Left ventricle myocardium inferior (tissue), 1 donor: ENCODE results near the gene GRIP2. TPM values are rescaled to one million over a fixed set of nuclear protein-coding genes. Genes with fewer than 3 reads are reported as not detected.

ENCODE experiments used
- DNase-seq: peaks from one replicate; pipeline ENCODE4 v3.0.0-alpha.2; 2020
- H3K27ac ChIP-seq: fragments of 200-600 bp; replicated peaks from 2 replicates; pipeline ENCODE4 v1.8.0; 2021
- H3K27me3 ChIP-seq: fragments of 200-600 bp; 2 replicates; pipeline ENCODE4 v1.8.0; 2021; ENCODE audit warnings: low read depth
- H3K36me3 ChIP-seq: fragments of 200-600 bp; 2 replicates; pipeline ENCODE4 v1.8.0; 2021
- H3K4me1 ChIP-seq: fragments of 200-600 bp; 2 replicates; pipeline ENCODE4 v1.8.0; 2021
- H3K4me3 ChIP-seq: fragments of 200-600 bp; 2 replicates; pipeline ENCODE4 v1.8.0; 2021; ENCODE audit warnings: mild to moderate bottlenecking, moderate library complexity
- H3K9me3 ChIP-seq: fragments of 200-600 bp; replicated peaks from 2 replicates; pipeline ENCODE4 v1.8.0; 2021
- CTCF ChIP-seq: fragments of 200-600 bp; IDR thresholded peaks from 2 replicates; pipeline ENCODE4 v1.8.0; 2021; ENCODE audit warnings: antibody characterized with exemption, mild to moderate bottlenecking, borderline replicate concordance
- intact Hi-C: fragments of 100-400 bp; cut with micrococcal nuclease; formaldehyde crosslinking; loops from one replicate; pipeline ENCODE4 v1.11.0; 2022
- total RNA-seq: library from RNA; stranded (reverse); fragmentation: NEBNext Ultra II Directional; extraction: Animal tissue kit (Norgen Biotek cat#: 25700); gene quantifications from one replicate; pipeline ENCODE4 v1.2.1, GENCODE V29; 2021
- donor health status: DM: no; HTN: yes; CAD: no; lungs with severe emphysema.

Gene GRIP2
- total RNA-seq, 1 donor from 2014 or later, result 59.1 TPM

DNA sequence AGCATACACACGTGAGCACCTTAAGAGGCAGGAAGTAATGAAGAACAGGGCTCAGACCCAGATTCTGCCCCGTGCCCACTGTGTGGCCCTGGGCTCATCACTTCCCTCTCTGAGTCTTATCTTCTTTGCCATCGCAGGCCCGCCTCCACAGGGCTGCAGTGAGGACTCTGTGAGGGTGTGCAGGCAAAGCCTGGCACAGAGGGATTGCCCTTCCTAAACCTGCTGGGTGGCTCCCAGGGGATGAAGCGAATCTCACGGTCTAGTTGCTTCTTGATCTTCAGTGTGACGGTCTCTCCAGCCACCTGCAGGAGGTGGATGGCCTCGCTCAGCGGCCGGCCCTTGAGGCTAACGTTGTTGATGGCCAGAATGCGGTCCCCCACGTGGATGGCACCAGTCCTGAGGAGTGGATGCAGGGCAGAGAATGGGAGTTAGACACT, 32.8 kb downstream of the GRIP2 start:
- DNase-seq, result no peak
- Histone ChIP-seq H3K9me3 (peaks cover 11% of the 10 kb centered on the region), H3K4me1 (peaks cover 8% of the 10 kb centered on the region), H3K36me3 (peaks cover 29% of the 10 kb centered on the region), H3K27ac (no peak overlapping the region), H3K27me3 (no peaks in the 10 kb centered on the region), H3K4me3 (no peak overlapping the region)
- intact Hi-C loops, result no loop called here
- no peak for TF ChIP-seq CTCF

DNA sequence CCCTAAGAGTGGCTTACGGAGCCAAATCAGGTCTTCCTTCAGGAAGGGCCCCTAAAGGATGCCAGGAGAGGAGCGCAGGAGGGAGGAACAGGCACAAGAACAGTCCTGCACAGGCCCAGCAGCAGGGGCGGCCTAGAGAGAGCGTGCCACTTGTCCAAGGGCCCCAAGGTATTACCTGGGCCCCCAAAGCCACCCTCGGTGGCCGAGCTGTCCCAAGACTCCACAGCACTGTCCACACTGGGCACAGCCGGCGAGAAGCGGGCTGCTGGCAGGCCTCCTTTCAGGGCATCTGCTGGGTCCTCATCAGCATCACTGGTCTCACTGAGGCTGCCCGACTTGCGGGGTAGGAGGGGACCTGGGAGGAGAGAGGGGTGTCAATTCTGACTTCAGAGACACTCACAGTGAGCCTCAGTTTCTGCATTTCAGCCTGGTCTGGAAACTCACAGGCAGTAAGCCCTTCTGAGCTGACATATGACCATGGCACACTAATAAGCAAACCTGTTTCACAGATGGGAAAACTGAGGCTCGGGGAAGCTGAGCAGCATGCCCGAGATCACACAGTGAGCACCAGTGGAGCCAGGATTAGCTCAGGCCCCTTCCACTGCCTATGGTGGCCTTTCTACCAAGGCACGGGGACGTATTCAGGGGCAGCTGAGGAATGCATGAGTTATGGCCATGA, 33.4 kb downstream of the GRIP2 start:
- TF ChIP-seq CTCF, result no peak
- Histone ChIP-seq H3K4me3 (no peak overlapping the region), H3K9me3 (peaks cover 16% of the 10 kb centered on the region), H3K27ac (no peak overlapping the region), H3K27me3 (no peaks in the 10 kb centered on the region), H3K4me1 (peaks cover 8% of the 10 kb centered on the region), H3K36me3 (peaks cover 32% of the 10 kb centered on the region)
- intact Hi-C loops, result no loop called here
- DNase-seq, result no peak

DNA sequence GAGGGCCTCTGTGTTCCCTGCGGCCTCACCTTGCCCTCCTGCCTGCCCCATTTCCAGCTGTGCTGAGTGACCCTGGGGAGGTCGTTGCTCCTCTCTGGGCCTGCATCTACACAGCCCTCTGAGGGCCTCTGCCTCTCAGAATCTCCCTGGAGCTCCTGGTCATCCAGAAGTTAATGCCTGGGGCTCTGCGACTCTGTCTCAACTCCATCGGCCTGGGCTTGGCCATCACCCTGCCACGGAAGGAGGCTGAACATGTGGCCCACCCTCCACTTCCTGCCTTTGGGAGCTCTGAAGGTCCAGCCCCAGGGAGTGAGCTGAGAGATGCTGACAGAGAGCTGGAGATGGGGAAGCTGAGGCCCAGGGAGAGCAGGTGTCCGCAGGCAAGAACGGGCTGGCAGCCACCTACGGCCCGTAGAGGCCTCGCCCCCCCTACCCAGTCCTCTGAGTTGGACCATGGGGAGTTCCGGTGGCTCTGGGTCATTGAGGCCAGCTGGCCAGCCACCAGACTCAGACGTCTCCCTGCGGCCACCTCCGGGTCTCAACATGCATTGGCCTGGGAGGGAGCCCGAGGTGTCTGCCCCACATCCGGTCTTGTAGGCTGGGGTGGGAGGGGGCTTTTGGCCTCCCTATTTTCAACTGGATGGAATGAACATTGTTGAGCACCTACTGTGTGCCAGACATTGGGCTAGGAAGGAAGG, 34.2 kb downstream of the GRIP2 start:
- Histone ChIP-seq H3K4me1 (peaks cover 8% of the 10 kb centered on the region), H3K4me3 (no peak overlapping the region), H3K27me3 (no peaks in the 10 kb centered on the region), H3K36me3 (peaks cover 32% of the 10 kb centered on the region), H3K27ac (no peak overlapping the region), H3K9me3 (peaks cover 23% of the 10 kb centered on the region)
- DNase-seq, result no peak
- TF ChIP-seq CTCF, result no peak
- intact Hi-C loops, result no loop called here

GRCh38 chr3:14505001-14505802, 34.9 kb downstream of the GRIP2 start:
- peaks cover 23% of the 10 kb centered on the region for H3K9me3 ChIP-seq
- peaks cover 8% of the 10 kb centered on the region for H3K4me1 ChIP-seq
- DNase-seq, result no peak
- H3K27ac ChIP-seq, result no peak overlapping the region
- TF ChIP-seq CTCF, result no peak
- peaks cover 32% of the 10 kb centered on the region for H3K36me3 ChIP-seq
- H3K27me3 ChIP-seq, result no peaks in the 10 kb centered on the region
- intact Hi-C loops, result no loop called here
- no peak overlapping the region for H3K4me3 ChIP-seq

GRCh38 chr3:14503706-14504065, 36.5 kb downstream of the GRIP2 start:
- intact Hi-C loops, result no loop called here
- peaks cover 42% of the 10 kb centered on the region for H3K36me3 ChIP-seq

More at GRCh38 chr3:14503706-14504065, 36.5 kb downstream of the GRIP2 start:
- H3K27ac ChIP-seq, result no peak overlapping the region
- H3K4me1 ChIP-seq, result peaks cover under 1% of the 10 kb centered on the region
- no peak for DNase-seq
- H3K4me3 ChIP-seq, result no peak overlapping the region
- TF ChIP-seq CTCF, result no peak
- H3K27me3 ChIP-seq, result no peaks in the 10 kb centered on the region
- peaks cover 23% of the 10 kb centered on the region for H3K9me3 ChIP-seq
